ENCODE results near the gene HPS4. TPM values are rescaled to one million over a fixed set of nuclear protein-coding genes. Genes with fewer than 3 reads are reported as not detected.

The HPS4 gene
- total RNA-seq, 1 donor from 2014 or later = 11.7 TPM

GRCh38 chr22:26448941-26449340 is 34.6 kb downstream of the HPS4 start:
- TF ChIP-seq, protein P1, sequence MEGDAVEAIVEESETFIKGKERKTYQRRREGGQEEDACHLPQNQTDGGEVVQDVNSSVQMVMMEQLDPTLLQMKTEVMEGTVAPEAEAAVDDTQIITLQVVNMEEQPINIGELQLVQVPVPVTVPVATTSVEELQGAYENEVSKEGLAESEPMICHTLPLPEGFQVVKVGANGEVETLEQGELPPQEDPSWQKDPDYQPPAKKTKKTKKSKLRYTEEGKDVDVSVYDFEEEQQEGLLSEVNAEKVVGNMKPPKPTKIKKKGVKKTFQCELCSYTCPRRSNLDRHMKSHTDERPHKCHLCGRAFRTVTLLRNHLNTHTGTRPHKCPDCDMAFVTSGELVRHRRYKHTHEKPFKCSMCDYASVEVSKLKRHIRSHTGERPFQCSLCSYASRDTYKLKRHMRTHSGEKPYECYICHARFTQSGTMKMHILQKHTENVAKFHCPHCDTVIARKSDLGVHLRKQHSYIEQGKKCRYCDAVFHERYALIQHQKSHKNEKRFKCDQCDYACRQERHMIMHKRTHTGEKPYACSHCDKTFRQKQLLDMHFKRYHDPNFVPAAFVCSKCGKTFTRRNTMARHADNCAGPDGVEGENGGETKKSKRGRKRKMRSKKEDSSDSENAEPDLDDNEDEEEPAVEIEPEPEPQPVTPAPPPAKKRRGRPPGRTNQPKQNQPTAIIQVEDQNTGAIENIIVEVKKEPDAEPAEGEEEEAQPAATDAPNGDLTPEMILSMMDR (IDR thresholded peaks at IDR 0.05; ENCODE audit: borderline replicate concordance) = no peak
- no peak overlapping the region for H3K4me3 ChIP-seq
- no peak for DNase-seq
- no peak overlapping the region for H3K27ac ChIP-seq (replicated peaks)
- H3K4me1 ChIP-seq = peaks cover 10% of the 10 kb centered on the region
- peaks cover 32% of the 10 kb centered on the region for H3K36me3 ChIP-seq
- intact Hi-C loops (cut with micrococcal nuclease) = no loop called here
- no peaks in the 10 kb centered on the region for H3K9me3 ChIP-seq (replicated peaks)
- H3K27me3 ChIP-seq (ENCODE audit: low read depth) = peaks cover 7% of the 10 kb centered on the region

GRCh38 chr22:26448334-26448733 is 35.2 kb downstream of the HPS4 start:
- intact Hi-C loops (cut with micrococcal nuclease) = no loop called here
- TF ChIP-seq, protein P1 (IDR thresholded peaks at IDR 0.05; ENCODE audit: borderline replicate concordance) = no peak
- DNase-seq = no peak
- H3K9me3 ChIP-seq (replicated peaks) = no peaks in the 10 kb centered on the region
- H3K27me3 ChIP-seq (ENCODE audit: low read depth) = peaks cover 7% of the 10 kb centered on the region
- no peak overlapping the region for H3K4me3 ChIP-seq
- H3K36me3 ChIP-seq = peaks cover 26% of the 10 kb centered on the region
- no peak overlapping the region for H3K27ac ChIP-seq (replicated peaks)
- peaks cover 10% of the 10 kb centered on the region for H3K4me1 ChIP-seq

DNA sequence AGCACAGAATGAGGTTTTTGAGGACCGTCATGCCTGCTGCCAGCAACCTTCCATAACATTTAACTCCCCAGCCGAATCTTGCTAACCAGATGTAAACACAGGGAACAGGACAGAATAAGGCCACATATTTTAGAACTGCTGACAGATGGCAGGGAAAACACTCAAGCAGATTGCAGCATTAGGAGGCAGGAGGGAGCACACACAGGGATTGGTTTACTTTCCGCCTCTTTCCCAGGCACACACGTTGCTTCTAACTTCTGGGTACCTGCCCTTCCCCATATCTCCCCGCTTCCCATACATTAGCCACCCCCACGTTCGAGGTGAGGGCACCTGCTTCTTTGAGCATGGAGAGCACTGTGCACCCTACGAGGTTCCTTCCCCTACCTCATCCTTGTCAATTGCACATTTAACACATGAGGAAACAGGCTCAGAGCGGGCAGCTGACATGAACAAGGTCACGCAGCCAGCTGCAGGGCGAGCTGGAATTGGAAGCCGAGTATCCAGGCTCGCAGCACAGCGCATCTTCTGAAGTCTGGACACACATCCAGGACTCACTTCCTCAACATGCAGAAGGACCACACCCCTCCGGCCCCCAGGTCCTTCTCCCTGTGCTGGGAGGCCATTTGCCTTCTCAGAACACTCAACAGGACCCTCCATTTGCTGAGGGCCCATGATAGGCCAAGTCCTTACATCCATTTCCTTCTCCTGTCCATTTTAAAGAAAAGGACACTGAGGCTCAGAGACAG is 35.8 kb downstream of the HPS4 start:
- Histone ChIP-seq H3K9me3 (replicated peaks) (no peaks in the 10 kb centered on the region), H3K27me3 (ENCODE audit: low read depth) (peaks cover 7% of the 10 kb centered on the region), H3K4me1 (peaks cover 10% of the 10 kb centered on the region), H3K4me3 (no peak overlapping the region), H3K36me3 (peaks cover 21% of the 10 kb centered on the region), H3K27ac (replicated peaks) (no peak overlapping the region)
- DNase-seq = no peak
- TF ChIP-seq, protein P1 (IDR thresholded peaks at IDR 0.05; ENCODE audit: borderline replicate concordance) = no peak
- intact Hi-C loops (cut with micrococcal nuclease) = no loop called here

DNA sequence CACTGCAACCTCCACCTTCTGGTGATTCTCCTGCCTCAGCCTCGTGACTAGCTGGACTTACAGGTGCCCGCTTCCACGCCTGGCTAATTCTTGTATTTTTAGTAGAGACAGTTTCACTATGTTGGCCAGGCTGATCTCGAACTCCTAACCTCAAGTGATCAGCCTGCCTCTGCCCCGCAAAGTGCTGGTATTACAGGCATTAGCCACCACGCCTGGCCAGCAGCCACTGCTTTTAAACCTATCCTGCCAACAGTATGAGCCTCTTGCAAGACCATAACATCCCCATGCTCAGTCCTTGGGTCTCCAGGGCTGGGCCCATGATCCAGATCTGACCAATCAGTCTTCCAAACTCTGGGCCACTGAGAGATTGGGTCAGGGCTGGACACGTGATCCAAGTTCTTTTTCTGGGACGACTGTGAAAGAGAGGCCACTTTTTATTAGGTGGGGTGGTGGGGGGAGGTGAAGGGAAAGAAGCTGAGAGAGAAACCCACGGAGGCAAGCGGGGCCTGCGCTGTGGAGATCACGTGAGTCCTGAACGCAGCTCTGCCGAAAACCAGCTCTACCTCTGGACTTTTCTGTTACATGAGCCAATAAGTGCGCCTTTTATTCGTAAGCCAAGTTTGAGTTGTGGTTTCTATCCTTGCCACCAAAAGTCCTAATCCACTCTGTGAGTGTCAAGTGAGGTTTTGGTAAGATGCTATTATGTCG is 36.6 kb downstream of the HPS4 start:
- H3K4me3 ChIP-seq = no peak overlapping the region
- peaks cover 7% of the 10 kb centered on the region for H3K27me3 ChIP-seq (ENCODE audit: low read depth)
- H3K4me1 ChIP-seq = peaks cover 10% of the 10 kb centered on the region
- DNase-seq = no peak
- H3K27ac ChIP-seq (replicated peaks) = no peak overlapping the region
- peaks cover 13% of the 10 kb centered on the region for H3K36me3 ChIP-seq
- no peaks in the 10 kb centered on the region for H3K9me3 ChIP-seq (replicated peaks)
- intact Hi-C loops (cut with micrococcal nuclease) = no loop called here
- TF ChIP-seq, protein P1 (IDR thresholded peaks at IDR 0.05; ENCODE audit: borderline replicate concordance) = no peak

DNA sequence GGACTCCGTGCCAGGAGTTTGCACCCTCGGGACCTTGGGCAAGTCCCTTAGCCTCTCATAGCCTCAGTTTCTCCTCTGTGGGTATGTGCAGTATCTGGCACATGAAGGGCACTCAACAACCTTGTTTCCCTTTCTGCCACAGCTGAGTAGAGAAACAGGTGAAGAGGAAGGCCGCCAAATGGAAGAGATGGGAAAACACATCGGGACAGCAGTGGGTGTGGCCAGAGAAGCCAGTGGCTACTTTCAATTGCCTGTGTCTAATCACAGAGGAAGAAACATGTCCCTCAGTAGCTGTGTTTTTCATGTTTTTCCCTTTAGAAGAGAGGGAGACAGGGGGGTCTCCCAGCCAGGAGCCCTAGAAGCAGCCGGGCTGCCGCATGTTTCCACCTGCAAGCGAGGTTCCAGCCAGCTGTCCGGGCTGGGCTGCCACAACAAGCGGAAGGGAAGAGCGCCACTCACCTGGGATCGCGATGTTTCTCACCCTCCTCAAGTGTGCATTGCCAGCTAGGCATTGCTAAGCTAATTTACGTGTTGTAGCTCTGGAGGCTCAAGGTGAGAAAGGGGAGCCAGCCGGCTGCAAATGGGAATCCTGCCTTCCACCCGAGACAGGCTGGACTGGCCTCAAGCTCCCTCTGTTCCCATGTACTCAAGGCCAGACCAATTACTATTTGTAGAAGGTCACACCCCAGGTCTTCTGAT is 37.9 kb downstream of the HPS4 start:
- Histone ChIP-seq H3K9me3 (replicated peaks) (no peaks in the 10 kb centered on the region), H3K4me3 (no peak overlapping the region), H3K36me3 (peaks cover 1% of the 10 kb centered on the region), H3K27me3 (ENCODE audit: low read depth) (peaks cover 9% of the 10 kb centered on the region), H3K27ac (replicated peaks) (no peak overlapping the region), H3K4me1 (peaks cover 10% of the 10 kb centered on the region)
- intact Hi-C loops (cut with micrococcal nuclease) = no loop called here
- TF ChIP-seq, protein P1 (IDR thresholded peaks at IDR 0.05; ENCODE audit: borderline replicate concordance) = no peak
- DNase-seq = no peak

Measured in left ventricle myocardium inferior (tissue), 1 donor.